ENCODE measurements around the gene SRC. TPM values are rescaled to one million over a fixed set of nuclear protein-coding genes. Genes with fewer than 3 reads are reported as not detected.

Gene SRC
- total RNA-seq, 1 experiment from 2014 or later: 55.6 TPM

DNA sequence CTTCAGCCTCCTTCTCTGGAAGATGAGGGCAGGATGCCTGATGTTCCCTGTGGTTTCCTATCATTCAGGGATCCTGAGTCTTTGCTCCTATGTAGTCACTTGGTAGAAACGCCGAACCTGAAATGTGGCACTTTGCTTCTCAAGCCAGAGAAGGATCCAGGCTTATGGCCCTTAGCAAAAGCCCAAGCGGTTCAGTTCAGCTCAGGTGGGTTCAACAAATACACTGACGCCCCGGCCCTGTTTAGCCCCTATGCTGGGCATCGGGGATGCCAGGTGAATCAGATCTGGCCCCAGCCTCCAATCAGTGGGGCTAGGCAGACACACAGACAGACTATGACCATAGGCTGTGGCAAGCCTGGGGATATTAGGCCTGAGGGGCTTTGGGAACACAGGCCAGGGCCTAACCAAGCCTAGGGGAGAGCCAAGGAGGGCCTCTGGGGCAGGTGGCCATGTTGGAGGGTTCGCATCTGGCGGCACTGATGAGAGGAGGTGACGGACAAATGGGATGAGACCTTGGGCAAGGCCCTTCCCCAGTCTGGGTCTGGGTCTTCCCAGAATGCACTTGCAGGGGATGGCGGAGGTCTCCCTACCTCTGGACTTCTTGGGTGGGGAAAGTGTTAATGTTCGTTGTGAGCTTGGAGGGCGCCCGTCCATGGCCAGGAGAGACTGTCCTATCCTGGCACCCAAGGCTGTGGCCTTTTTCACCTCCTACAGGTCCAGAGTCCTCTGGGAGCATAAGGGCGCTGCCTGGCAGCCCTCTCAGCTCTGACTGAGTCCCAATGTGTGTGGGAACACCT is 17.6 kb upstream of the SRC start:
- Histone ChIP-seq H3F3A (ENCODE audit: low read length, unreplicated experiment) (no peaks in the 10 kb centered on the region), H3K36me3 (ENCODE audit: low read depth, low read length) (no peaks in the 10 kb centered on the region), H4K20me1 (ENCODE audit: low read length) (no peaks in the 10 kb centered on the region), H2AFZ (ENCODE audit: low read length) (no peak overlapping the region), H3K79me2 (ENCODE audit: low read length) (no peaks in the 10 kb centered on the region), H3K9ac (ENCODE audit: low read length) (no peak overlapping the region), H3K9me2 (replicated peaks; ENCODE audit: low read length) (no peaks in the 10 kb centered on the region), H3K27me3 (ENCODE audit: low read length) (no peaks in the 10 kb centered on the region), H3K9me3 (ENCODE audit: low read length) (no peaks in the 10 kb centered on the region), H3K27ac (ENCODE audit: low read length) (no peak overlapping the region), H3K4me2 (ENCODE audit: low read length) (no peak overlapping the region), H3K4me1 (ENCODE audit: insufficient read depth, low read length) (no peaks in the 10 kb centered on the region), H3K4me3 (ENCODE audit: low read length) (no peak overlapping the region)
- intact Hi-C loops (cut with micrococcal nuclease): no loop called here
- ChIA-PET CTCF (no interaction called here), POLR2A (ENCODE audit: unreplicated experiment) (no interaction called here)
- TF ChIP-seq EZH2phosphoT487 (IDR thresholded peaks at IDR 0.05; ENCODE audit: borderline replicate concordance, low read length) (no peak), EZH2 (IDR thresholded peaks at IDR 0.05; ENCODE audit: low read length, unreplicated experiment) (no peak)
- TF ChIP-seq, protein P1, sequence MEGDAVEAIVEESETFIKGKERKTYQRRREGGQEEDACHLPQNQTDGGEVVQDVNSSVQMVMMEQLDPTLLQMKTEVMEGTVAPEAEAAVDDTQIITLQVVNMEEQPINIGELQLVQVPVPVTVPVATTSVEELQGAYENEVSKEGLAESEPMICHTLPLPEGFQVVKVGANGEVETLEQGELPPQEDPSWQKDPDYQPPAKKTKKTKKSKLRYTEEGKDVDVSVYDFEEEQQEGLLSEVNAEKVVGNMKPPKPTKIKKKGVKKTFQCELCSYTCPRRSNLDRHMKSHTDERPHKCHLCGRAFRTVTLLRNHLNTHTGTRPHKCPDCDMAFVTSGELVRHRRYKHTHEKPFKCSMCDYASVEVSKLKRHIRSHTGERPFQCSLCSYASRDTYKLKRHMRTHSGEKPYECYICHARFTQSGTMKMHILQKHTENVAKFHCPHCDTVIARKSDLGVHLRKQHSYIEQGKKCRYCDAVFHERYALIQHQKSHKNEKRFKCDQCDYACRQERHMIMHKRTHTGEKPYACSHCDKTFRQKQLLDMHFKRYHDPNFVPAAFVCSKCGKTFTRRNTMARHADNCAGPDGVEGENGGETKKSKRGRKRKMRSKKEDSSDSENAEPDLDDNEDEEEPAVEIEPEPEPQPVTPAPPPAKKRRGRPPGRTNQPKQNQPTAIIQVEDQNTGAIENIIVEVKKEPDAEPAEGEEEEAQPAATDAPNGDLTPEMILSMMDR (conservative IDR thresholded peaks at IDR 0.05; ENCODE audit: low read depth, low read length): no peak
- DNase-seq (no peak), ATAC-seq (no peak)
- BruUV-seq (replicated peaks): no TSS peak

DNA sequence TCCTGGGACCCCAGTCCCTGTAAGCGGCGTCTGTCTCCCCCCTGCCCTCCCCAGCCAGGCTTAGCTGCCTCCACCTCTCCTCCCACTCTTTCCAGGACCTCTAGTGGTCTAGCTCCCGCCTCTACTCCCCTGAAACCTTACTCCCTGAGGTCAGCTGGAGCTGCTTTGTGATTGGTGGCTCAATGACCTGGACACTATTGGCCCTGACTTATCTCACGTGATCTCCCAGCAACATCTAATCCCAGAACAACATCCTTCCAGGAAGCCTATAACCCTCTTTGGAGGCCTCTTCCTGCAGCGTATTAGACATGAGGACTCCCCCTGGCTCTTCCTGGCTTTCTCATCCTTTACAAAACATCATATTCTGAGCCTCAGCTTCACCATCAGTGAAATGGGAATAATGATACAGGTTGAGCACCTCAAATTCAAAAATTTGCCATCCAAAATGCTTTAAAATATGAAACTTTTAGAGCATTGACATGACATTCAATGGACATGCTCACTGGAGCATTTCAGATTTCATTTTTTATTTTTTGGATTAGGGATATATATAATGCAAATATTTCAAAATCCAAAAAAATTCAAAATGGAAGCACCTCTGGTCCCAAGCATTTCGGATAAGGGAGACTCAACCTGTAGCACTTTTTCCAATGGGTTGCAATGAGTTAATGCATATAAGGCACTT is 16.3 kb upstream of the SRC start:
- no TSS peak for BruUV-seq (replicated peaks)
- CTCF ChIA-PET: no interaction called here

More for the DNA sequence above, 16.3 kb upstream of the SRC start:
- Histone ChIP-seq H2AFZ (ENCODE audit: low read length) (no peak overlapping the region), H3K27me3 (ENCODE audit: low read length) (no peaks in the 10 kb centered on the region), H3K4me1 (ENCODE audit: insufficient read depth, low read length) (no peaks in the 10 kb centered on the region), H3K9me2 (replicated peaks; ENCODE audit: low read length) (no peaks in the 10 kb centered on the region), H3F3A (ENCODE audit: low read length, unreplicated experiment) (no peaks in the 10 kb centered on the region), H4K20me1 (ENCODE audit: low read length) (no peaks in the 10 kb centered on the region), H3K9me3 (ENCODE audit: low read length) (no peaks in the 10 kb centered on the region), H3K9ac (ENCODE audit: low read length) (no peak overlapping the region), H3K4me3 (ENCODE audit: low read length) (no peak overlapping the region), H3K79me2 (ENCODE audit: low read length) (no peaks in the 10 kb centered on the region), H3K36me3 (ENCODE audit: low read depth, low read length) (no peaks in the 10 kb centered on the region), H3K27ac (ENCODE audit: low read length) (no peak overlapping the region), H3K4me2 (ENCODE audit: low read length) (no peak overlapping the region)
- POLR2A ChIA-PET (ENCODE audit: unreplicated experiment): no interaction called here
- DNase-seq (no peak), ATAC-seq (no peak)
- TF ChIP-seq, protein P1 (conservative IDR thresholded peaks at IDR 0.05; ENCODE audit: low read depth, low read length): no peak
- no peak for TF ChIP-seq EZH2phosphoT487 (IDR thresholded peaks at IDR 0.05; ENCODE audit: borderline replicate concordance, low read length)
- TF ChIP-seq EZH2 (IDR thresholded peaks at IDR 0.05; ENCODE audit: low read length, unreplicated experiment): no peak
- intact Hi-C loops (cut with micrococcal nuclease): no loop called here

All from PC-3 (cell line).